ENCODE results near the gene TDP1.
A peak's percentile ranks its signal among the peaks of the same experiment; 100 is the strongest.
"Not testable (repeated sequence)": the region's sequence is repeated elsewhere in the genome, so short reads cannot be mapped to it uniquely, and the experiment has no call there.

Gene TDP1

DNA sequence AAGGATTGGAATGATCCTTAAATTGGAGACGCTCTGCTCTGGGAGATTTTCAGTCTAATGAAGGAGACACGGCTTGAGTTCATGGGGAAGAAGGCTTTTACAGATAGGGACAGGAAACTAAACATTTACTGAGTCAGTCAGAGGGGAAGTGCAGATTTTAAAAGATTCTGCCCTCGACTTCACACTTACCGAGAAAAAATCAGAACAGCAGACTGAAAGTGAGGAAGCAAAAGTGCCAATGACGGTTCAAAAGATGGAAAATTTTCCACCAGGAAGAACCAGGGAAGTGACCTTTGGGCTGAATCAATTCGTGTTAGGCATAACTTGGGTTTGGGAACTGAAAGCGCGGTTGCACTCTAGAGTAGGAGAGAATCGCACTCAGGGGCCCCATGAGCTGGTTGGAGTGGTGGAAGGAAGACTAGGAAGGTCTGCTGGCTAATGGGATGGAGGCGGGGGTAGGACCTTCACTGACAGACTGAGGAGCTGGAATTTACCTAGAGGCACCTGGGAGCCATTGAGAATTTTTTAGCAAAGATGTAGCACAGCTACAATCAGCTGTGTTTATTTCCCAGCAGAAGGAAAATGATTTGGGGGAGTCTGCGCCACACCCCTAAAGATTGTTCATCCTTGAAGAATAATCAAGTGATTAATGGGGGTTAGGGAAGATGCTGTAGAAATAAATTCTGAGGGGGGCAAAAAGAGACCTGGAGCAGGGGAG is 107.3 kb downstream of the TDP1 start:
- H3K4me3 ChIP-seq (ENCODE audit: low read depth, low read length) = no peak overlapping the region
- TF ChIP-seq, protein P1, sequence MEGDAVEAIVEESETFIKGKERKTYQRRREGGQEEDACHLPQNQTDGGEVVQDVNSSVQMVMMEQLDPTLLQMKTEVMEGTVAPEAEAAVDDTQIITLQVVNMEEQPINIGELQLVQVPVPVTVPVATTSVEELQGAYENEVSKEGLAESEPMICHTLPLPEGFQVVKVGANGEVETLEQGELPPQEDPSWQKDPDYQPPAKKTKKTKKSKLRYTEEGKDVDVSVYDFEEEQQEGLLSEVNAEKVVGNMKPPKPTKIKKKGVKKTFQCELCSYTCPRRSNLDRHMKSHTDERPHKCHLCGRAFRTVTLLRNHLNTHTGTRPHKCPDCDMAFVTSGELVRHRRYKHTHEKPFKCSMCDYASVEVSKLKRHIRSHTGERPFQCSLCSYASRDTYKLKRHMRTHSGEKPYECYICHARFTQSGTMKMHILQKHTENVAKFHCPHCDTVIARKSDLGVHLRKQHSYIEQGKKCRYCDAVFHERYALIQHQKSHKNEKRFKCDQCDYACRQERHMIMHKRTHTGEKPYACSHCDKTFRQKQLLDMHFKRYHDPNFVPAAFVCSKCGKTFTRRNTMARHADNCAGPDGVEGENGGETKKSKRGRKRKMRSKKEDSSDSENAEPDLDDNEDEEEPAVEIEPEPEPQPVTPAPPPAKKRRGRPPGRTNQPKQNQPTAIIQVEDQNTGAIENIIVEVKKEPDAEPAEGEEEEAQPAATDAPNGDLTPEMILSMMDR (conservative IDR thresholded peaks at IDR 0.05; ENCODE audit: low read depth, low read length) = no peak
- no peak for DNase-seq (ENCODE audit: low read depth)

- no peak overlapping the region for H3K4me3 ChIP-seq (ENCODE audit: low read depth, low read length)
- TF ChIP-seq, protein P1 (conservative IDR thresholded peaks at IDR 0.05; ENCODE audit: low read depth, low read length) = no peak
- no peak for DNase-seq (ENCODE audit: low read depth)
These were observed 116.6 kb downstream of the TDP1 start for GRCh38 chr14:90072350-90072749.

DNA sequence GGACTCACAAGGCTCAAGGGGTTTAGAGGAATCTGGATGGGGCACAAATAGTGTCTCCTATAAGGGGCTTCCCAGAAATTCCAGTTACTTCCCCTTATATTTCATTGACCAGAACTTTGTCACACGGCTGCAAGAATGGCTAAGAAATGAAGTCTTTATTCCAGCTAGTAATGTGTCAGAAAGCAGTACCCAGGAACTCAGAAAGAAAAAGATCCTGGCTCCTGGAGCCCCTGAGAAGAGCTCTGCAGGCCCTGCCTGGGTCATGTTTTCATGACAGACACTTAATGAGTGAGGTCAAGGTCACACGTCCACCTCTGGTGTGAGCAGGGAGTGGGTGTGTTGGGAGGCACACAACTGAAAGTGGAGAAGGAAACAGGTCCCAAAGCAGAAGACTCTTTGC is 123.8 kb downstream of the TDP1 start:
- H3K4me3 ChIP-seq (ENCODE audit: low read depth, low read length) = no peak overlapping the region
- TF ChIP-seq, protein P1 (conservative IDR thresholded peaks at IDR 0.05; ENCODE audit: low read depth, low read length) = no peak
- DNase-seq (ENCODE audit: low read depth) = no peak

GRCh38 chr14:90087433-90087832 is 131.7 kb downstream of the TDP1 start:
- TF ChIP-seq, protein P1 (conservative IDR thresholded peaks at IDR 0.05; ENCODE audit: low read depth, low read length) = no peak
- peak; percentile 72 for DNase-seq (ENCODE audit: low read depth)
- H3K4me3 ChIP-seq (ENCODE audit: low read depth, low read length) = no peak overlapping the region

GRCh38 chr14:90088176-90088575 is 132.4 kb downstream of the TDP1 start:
- TF ChIP-seq, protein P1 (conservative IDR thresholded peaks at IDR 0.05; ENCODE audit: low read depth, low read length) = no peak
- no peak for DNase-seq (ENCODE audit: low read depth)
- H3K4me3 ChIP-seq (ENCODE audit: low read depth, low read length) = no peak overlapping the region

- not testable (repeated sequence) for H3K4me3 ChIP-seq (ENCODE audit: low read depth, low read length); DNase-seq (ENCODE audit: low read depth)
These were observed 133.8 kb downstream of the TDP1 start for GRCh38 chr14:90089486-90089885.

DNA sequence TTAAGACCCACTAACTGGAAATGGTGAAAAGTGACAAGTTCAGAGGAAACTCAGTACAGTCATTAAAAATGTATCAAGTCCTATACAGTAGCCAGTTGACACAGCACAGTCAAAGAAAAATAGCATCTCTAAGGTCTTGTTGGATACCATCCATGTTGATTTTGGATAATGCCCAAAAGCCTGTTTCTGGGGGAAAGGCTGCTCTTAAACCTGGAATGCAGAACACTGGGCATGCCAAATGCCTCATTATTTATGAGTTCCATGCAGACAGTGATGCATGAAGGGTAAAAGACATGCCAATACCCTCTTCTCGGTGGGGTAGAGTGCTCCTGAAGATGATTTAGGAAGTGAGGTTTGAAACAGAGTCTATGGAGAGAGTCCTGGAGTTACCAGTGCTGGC is 135.7 kb downstream of the TDP1 start:
- DNase-seq (ENCODE audit: low read depth) = peak; percentile 80
- TF ChIP-seq, protein P1 (conservative IDR thresholded peaks at IDR 0.05; ENCODE audit: low read depth, low read length) = no peak
- H3K4me3 ChIP-seq (ENCODE audit: low read depth, low read length) = no peak overlapping the region
